ENCODE data around the gene PLPPR4. TPM values are rescaled to one million over a fixed set of nuclear protein-coding genes. Genes with fewer than 3 reads are reported as not detected.
"Not testable (repeated sequence)": the region's sequence is repeated elsewhere in the genome, so short reads cannot be mapped to it uniquely, and the experiment has no call there.

Gene PLPPR4
- 0.26 and 0.34 TPM in 2 replicates for total RNA-seq (2014; rRNA removed)
- 0.60 TPM for polyA plus RNA-seq (2012)

- DNase-seq (ENCODE audit: low read depth), result peak; percentile 37
These were observed at the start of gene PLPPR4 for GRCh38 chr1:99264201-99265021. PLPPR4 (plus strand) TSS chr1:99264492; CDS start chr1:99264594, 102 bp downstream.

GRCh38 chr1:99216956-99217355, 47.3 kb upstream of the PLPPR4 start:
- DNase-seq (ENCODE audit: low read depth), result peak; percentile 1

GRCh38 chr1:99217599-99217998, 46.7 kb upstream of the PLPPR4 start:
- no peak for DNase-seq (ENCODE audit: low read depth)

GRCh38 chr1:99218572-99218971, 45.7 kb upstream of the PLPPR4 start:
- DNase-seq (ENCODE audit: low read depth), result no peak

GRCh38 chr1:99218999-99219398, 45.3 kb upstream of the PLPPR4 start:
- DNase-seq (ENCODE audit: low read depth), result no peak

- DNase-seq (ENCODE audit: low read depth), result no peak
These were observed 37.0 kb upstream of the PLPPR4 start for GRCh38 chr1:99227056-99227897.

GRCh38 chr1:99228153-99228552, 36.1 kb upstream of the PLPPR4 start:
- DNase-seq (ENCODE audit: low read depth), result no peak

GRCh38 chr1:99229122-99229521, 35.2 kb upstream of the PLPPR4 start:
- no peak for DNase-seq (ENCODE audit: low read depth)

- no peak for DNase-seq (ENCODE audit: low read depth)
These were observed 33.6 kb upstream of the PLPPR4 start for GRCh38 chr1:99230695-99231094.

GRCh38 chr1:99232172-99232571, 32.1 kb upstream of the PLPPR4 start:
- no peak for DNase-seq (ENCODE audit: low read depth)

GRCh38 chr1:99233446-99233845, 30.8 kb upstream of the PLPPR4 start:
- no peak for DNase-seq (ENCODE audit: low read depth)

- DNase-seq (ENCODE audit: low read depth), result no peak
These were observed 27.5 kb upstream of the PLPPR4 start for GRCh38 chr1:99236756-99237155.

GRCh38 chr1:99239690-99240089, 24.6 kb upstream of the PLPPR4 start:
- DNase-seq (ENCODE audit: low read depth), result no peak

GRCh38 chr1:99240621-99241020, 23.7 kb upstream of the PLPPR4 start:
- no peak for DNase-seq (ENCODE audit: low read depth)

- DNase-seq (ENCODE audit: low read depth), result no peak
These were observed 18.1 kb upstream of the PLPPR4 start for GRCh38 chr1:99246152-99246551.

- DNase-seq (ENCODE audit: low read depth), result no peak
These were observed 17.1 kb upstream of the PLPPR4 start for GRCh38 chr1:99247199-99247598.

GRCh38 chr1:99250728-99251127, 13.6 kb upstream of the PLPPR4 start:
- DNase-seq (ENCODE audit: low read depth), result no peak

- no peak for DNase-seq (ENCODE audit: low read depth)
These were observed 13.0 kb upstream of the PLPPR4 start for GRCh38 chr1:99251308-99251707.

- DNase-seq (ENCODE audit: low read depth), result no peak
These were observed 11.7 kb upstream of the PLPPR4 start for GRCh38 chr1:99252630-99253029.

GRCh38 chr1:99260402-99260801, 3.9 kb upstream of the PLPPR4 start:
- not testable (repeated sequence) for DNase-seq (ENCODE audit: low read depth)

- DNase-seq (ENCODE audit: low read depth), result no peak
These were observed 832 bp downstream of the PLPPR4 start for GRCh38 chr1:99265124-99265523.

GRCh38 chr1:99266726-99267125, 2.4 kb downstream of the PLPPR4 start:
- DNase-seq (ENCODE audit: low read depth), result peak; percentile 78

- DNase-seq (ENCODE audit: low read depth), result peak; percentile 17
These were observed 3.7 kb downstream of the PLPPR4 start for GRCh38 chr1:99268021-99268420.
